ENCODE data around the gene MYLK. TPM values are rescaled to one million over a fixed set of nuclear protein-coding genes. Genes with fewer than 3 reads are reported as not detected.

Gene MYLK
- total RNA-seq, 1 donor from 2014 or later, result 4.3 TPM

GRCh38 chr3:123640311-123640710, 243.8 kb downstream of the MYLK start:
- H3K27me3 Mint-ChIP-seq (ENCODE audit: unreplicated experiment), result peaks cover 1% of the 10 kb centered on the region
- H3K4me1 Mint-ChIP-seq (ENCODE audit: low read depth, unreplicated experiment), result peaks cover 8% of the 10 kb centered on the region
- no peak for DNase-seq
- no peak overlapping the region for H3K4me3 Mint-ChIP-seq (ENCODE audit: unreplicated experiment)
- H3K36me3 Mint-ChIP-seq (ENCODE audit: unreplicated experiment), result no peaks in the 10 kb centered on the region
- no peaks in the 10 kb centered on the region for H3K9me3 Mint-ChIP-seq (ENCODE audit: unreplicated experiment)
- no peak for TF ChIP-seq CTCF (IDR thresholded peaks at IDR 0.05; ENCODE audit: partially characterized antibody, unreplicated experiment)
- H3K27ac Mint-ChIP-seq (ENCODE audit: unreplicated experiment), result no peak overlapping the region

GRCh38 chr3:123638936-123639689, 245.0 kb downstream of the MYLK start:
- DNase-seq, result no peak
- no peak for TF ChIP-seq CTCF (IDR thresholded peaks at IDR 0.05; ENCODE audit: partially characterized antibody, unreplicated experiment)
- peaks cover 13% of the 10 kb centered on the region for H3K4me1 Mint-ChIP-seq (ENCODE audit: low read depth, unreplicated experiment)

GRCh38 chr3:123637841-123638240, 246.3 kb downstream of the MYLK start:
- DNase-seq, result no peak
- Mint-ChIP-seq H3K27me3 (ENCODE audit: unreplicated experiment) (peaks cover 1% of the 10 kb centered on the region), H3K27ac (ENCODE audit: unreplicated experiment) (no peak overlapping the region), H3K4me3 (ENCODE audit: unreplicated experiment) (no peak overlapping the region), H3K9me3 (ENCODE audit: unreplicated experiment) (peaks cover 2% of the 10 kb centered on the region), H3K36me3 (ENCODE audit: unreplicated experiment) (no peaks in the 10 kb centered on the region), H3K4me1 (ENCODE audit: low read depth, unreplicated experiment) (peaks cover 21% of the 10 kb centered on the region)
- TF ChIP-seq CTCF (IDR thresholded peaks at IDR 0.05; ENCODE audit: partially characterized antibody, unreplicated experiment), result no peak

More at GRCh38 chr3:123638936-123639689, 245.0 kb downstream of the MYLK start:
- no peaks in the 10 kb centered on the region for H3K36me3 Mint-ChIP-seq (ENCODE audit: unreplicated experiment)
- H3K9me3 Mint-ChIP-seq (ENCODE audit: unreplicated experiment), result no peaks in the 10 kb centered on the region
- H3K27ac Mint-ChIP-seq (ENCODE audit: unreplicated experiment), result no peak overlapping the region
- H3K4me3 Mint-ChIP-seq (ENCODE audit: unreplicated experiment), result no peak overlapping the region
- H3K27me3 Mint-ChIP-seq (ENCODE audit: unreplicated experiment), result peaks cover 1% of the 10 kb centered on the region

- Mint-ChIP-seq H3K27ac (ENCODE audit: unreplicated experiment) (no peak overlapping the region), H3K27me3 (ENCODE audit: unreplicated experiment) (peaks cover 1% of the 10 kb centered on the region), H3K36me3 (ENCODE audit: unreplicated experiment) (no peaks in the 10 kb centered on the region), H3K4me3 (ENCODE audit: unreplicated experiment) (no peak overlapping the region), H3K4me1 (ENCODE audit: low read depth, unreplicated experiment) (peaks cover 25% of the 10 kb centered on the region), H3K9me3 (ENCODE audit: unreplicated experiment) (peaks cover 2% of the 10 kb centered on the region)
- TF ChIP-seq CTCF (IDR thresholded peaks at IDR 0.05; ENCODE audit: partially characterized antibody, unreplicated experiment), result no peak
- DNase-seq, result no peak
Measured at GRCh38 chr3:123637131-123637530, 247.0 kb downstream of the MYLK start.

- Mint-ChIP-seq H3K27ac (ENCODE audit: unreplicated experiment) (no peak overlapping the region), H3K36me3 (ENCODE audit: unreplicated experiment) (no peaks in the 10 kb centered on the region), H3K4me3 (ENCODE audit: unreplicated experiment) (no peak overlapping the region), H3K27me3 (ENCODE audit: unreplicated experiment) (no peaks in the 10 kb centered on the region), H3K9me3 (ENCODE audit: unreplicated experiment) (peaks cover 2% of the 10 kb centered on the region), H3K4me1 (ENCODE audit: low read depth, unreplicated experiment) (peaks cover 26% of the 10 kb centered on the region)
- DNase-seq, result peak; percentile 51
- TF ChIP-seq CTCF (IDR thresholded peaks at IDR 0.05; ENCODE audit: partially characterized antibody, unreplicated experiment), result no peak
Measured at GRCh38 chr3:123636431-123636841, 247.7 kb downstream of the MYLK start.
